Left renal pelvis (tissue), 4 donors: ENCODE results near the gene LRRC47. TPM values are rescaled to one million over a fixed set of nuclear protein-coding genes. Genes with fewer than 3 reads are reported as not detected.

ENCODE experiments used
- DNase-seq, 4 donors: peaks; one replicate each; pipeline ENCODE4 v3.0.0-alpha.2; 2013; ENCODE audit warnings: low read depth in 4 of 4, low spot score in 3 of 4
- polyA plus RNA-seq, 4 donors: library from polyadenylated mRNA; unstranded; fragments of 120-200 nt; gene quantifications; one replicate each; pipeline ENCODE4 v1.2.1, GENCODE V29; 2013; ENCODE audit not compliant: insufficient read length in 4 of 4

Gene LRRC47
- polyA plus RNA-seq, 4 donors, result 53.6 to 77.5 (median 62.1) TPM

GRCh38 chr1:3773572-3774275 lies 22.6 kb downstream of the LRRC47 start:
- no peak for DNase-seq

- no peak for DNase-seq
Observed at GRCh38 chr1:3772715-3773571, 23.4 kb downstream of the LRRC47 start, which contains the start of gene SMIM1. Gene SMIM1, plus strand, starts transcription at chr1:3772749. Its CDS starts 2,625 bp downstream, at chr1:3775374.

- DNase-seq, result peak; percentile 63 to 77 (median 70)
Observed at GRCh38 chr1:3772027-3772714, 24.1 kb downstream of the LRRC47 start.

GRCh38 chr1:3771108-3772026 lies 24.9 kb downstream of the LRRC47 start:
- DNase-seq, result no peak

GRCh38 chr1:3770047-3770765 lies 26.1 kb downstream of the LRRC47 start:
- DNase-seq, result no peak

GRCh38 chr1:3768811-3769390 lies 27.4 kb downstream of the LRRC47 start:
- DNase-seq, result no peak

- no peak for DNase-seq
Observed at GRCh38 chr1:3767328-3767925, 28.9 kb downstream of the LRRC47 start.

- no peak for DNase-seq
Observed at GRCh38 chr1:3763351-3764125, 32.8 kb downstream of the LRRC47 start.

- DNase-seq, result no peak
Observed at GRCh38 chr1:3762873-3763228, 33.4 kb downstream of the LRRC47 start.

GRCh38 chr1:3762151-3762872 lies 34.0 kb downstream of the LRRC47 start:
- no peak for DNase-seq

- DNase-seq, result no peak
Observed at GRCh38 chr1:3761296-3762010, 34.8 kb downstream of the LRRC47 start.

GRCh38 chr1:3759796-3760195 lies 36.5 kb downstream of the LRRC47 start:
- DNase-seq, result no peak

GRCh38 chr1:3759164-3759563 lies 37.1 kb downstream of the LRRC47 start:
- no peak for DNase-seq

- no peak for DNase-seq
Observed at GRCh38 chr1:3756394-3756793, 39.9 kb downstream of the LRRC47 start.

GRCh38 chr1:3753656-3754454 lies 42.4 kb downstream of the LRRC47 start:
- DNase-seq, result no peak

GRCh38 chr1:3752400-3752945 lies 43.8 kb downstream of the LRRC47 start, which contains the start of gene CCDC27:
Gene CCDC27, plus strand, starts transcription at chr1:3752450. Its CDS starts 32 bp downstream, at chr1:3752482.
- DNase-seq, result no peak
